IMR-90 (cell line): ENCODE measurements around the gene TRIO. TPM values are rescaled to one million over a fixed set of nuclear protein-coding genes. Genes with fewer than 3 reads are reported as not detected.

Experiments
- ATAC-seq: fragments of 200-7000 bp; cut with Tn5 transposase; 2 replicates; pipeline ENCODE4 v1.9.1; 2020; ENCODE audit warnings: low read depth, mild to moderate bottlenecking, moderate library complexity
- BruUV-seq: library from RNA; stranded (reverse); fragments of 400-500 nt; replicated peaks from 2 replicates; lab custom pipeline; 2021; lab: Mats Ljungman, UMichigan
- CTCF ChIA-PET: fragments of 300-600 bp; formaldehyde crosslinking; extraction: SDS; loops from one replicate; lab custom pipeline; 2021; ENCODE audit warnings: antibody characterized with exemption; lab: Yijun Ruan, JAX
- POLR2A ChIA-PET: fragments of 300-600 bp; sonication (Branson Sonifier 250); formaldehyde crosslinking; loops from one replicate; lab custom pipeline; 2022; ENCODE audit warnings: antibody characterized with exemption; ENCODE audit not compliant: unreplicated experiment; lab: Charles Lee
- DNase-seq: peaks from one replicate; pipeline ENCODE4 v3.0.0; 2013
- H2AFZ ChIP-seq: replicated peaks from 2 replicates; pipeline ENCODE3; 2013; ENCODE audit warnings: low read length, mild to moderate bottlenecking; ENCODE audit not compliant: poor library complexity
- H2AK5ac ChIP-seq: 2 replicates; pipeline ENCODE4 v1.6.1; 2013; ENCODE audit warnings: low read depth, low read length, inconsistent platforms
- H2AK9ac ChIP-seq: replicated peaks from 2 replicates; pipeline ENCODE3; 2013; ENCODE audit warnings: mild to moderate bottlenecking, low read depth, low read length, moderate library complexity; ENCODE audit not compliant: poor library complexity
- H2BK120ac ChIP-seq: 2 replicates; pipeline ENCODE4 v1.6.1; 2013; ENCODE audit warnings: low read depth, low read length, inconsistent platforms
- H2BK15ac ChIP-seq: 3 replicates; pipeline ENCODE4 v1.6.1; 2013; ENCODE audit warnings: low read depth, low read length, inconsistent platforms
- H2BK20ac ChIP-seq: 2 replicates; pipeline ENCODE4 v1.6.1; 2013; ENCODE audit warnings: low read depth, mild to moderate bottlenecking, inconsistent platforms, low read length, moderate library complexity
- H2BK5ac ChIP-seq: 2 replicates; pipeline ENCODE4 v1.6.1; 2013; ENCODE audit warnings: mild to moderate bottlenecking, low read depth, low read length, inconsistent platforms; ENCODE audit not compliant: poor library complexity, severe bottlenecking
- H3K14ac ChIP-seq: replicated peaks from 2 replicates; pipeline ENCODE4 v1.6.1; 2013; ENCODE audit warnings: low read depth, low read length, inconsistent platforms
- H3K18ac ChIP-seq: 2 replicates; pipeline ENCODE4 v1.6.1; 2013; ENCODE audit warnings: low read depth, low read length, control low read depth
- H3K23ac ChIP-seq: 2 replicates; pipeline ENCODE4 v1.6.1; 2013; ENCODE audit warnings: low read depth, low read length, inconsistent platforms
- H3K27ac ChIP-seq: 2 replicates; pipeline ENCODE4 v1.5.1; 2013; ENCODE audit warnings: mild to moderate bottlenecking, control low read depth, low read length; ENCODE audit not compliant: insufficient read depth
- H3K27me3 ChIP-seq: 2 replicates; pipeline ENCODE4 v1.6.1; 2013; ENCODE audit warnings: low read length; ENCODE audit not compliant: control insufficient read depth, insufficient read depth
- H3K36me3 ChIP-seq: 2 replicates; pipeline ENCODE4 v1.6.1; 2013; ENCODE audit warnings: low read length, mixed read lengths; ENCODE audit not compliant: control insufficient read depth, insufficient read depth
- H3K4ac ChIP-seq: 2 replicates; pipeline ENCODE4 v1.6.1; 2013; ENCODE audit warnings: low read depth, low read length, inconsistent platforms
- H3K4me1 ChIP-seq: 2 replicates; pipeline ENCODE4 v1.6.1; 2013; ENCODE audit warnings: low read length, mixed read lengths; ENCODE audit not compliant: control insufficient read depth, insufficient read depth
- H3K4me2 ChIP-seq: 2 replicates; pipeline ENCODE4 v1.6.1; 2013; ENCODE audit warnings: low read depth, mild to moderate bottlenecking, control low read depth, low read length, moderate library complexity
- H3K4me3 ChIP-seq: 2 replicates; pipeline ENCODE4 v1.5.1; 2013; ENCODE audit warnings: low read depth, mild to moderate bottlenecking, control low read depth, low read length, moderate library complexity; ENCODE audit not compliant: insufficient read depth
- H3K56ac ChIP-seq: 2 replicates; pipeline ENCODE4 v1.6.1; 2013; ENCODE audit warnings: low read length, inconsistent platforms; ENCODE audit not compliant: insufficient read depth; ENCODE audit errors: extremely low read depth
- H3K79me1 ChIP-seq, 2 experiments: 2 replicates each; pipeline ENCODE4 v1.6.1; 2013; ENCODE audit warnings: low read length in 2 of 2, inconsistent platforms in 1 of 2, low read depth in 1 of 2
- H3K9ac ChIP-seq: 2 replicates; pipeline ENCODE4 v1.6.1; 2013; ENCODE audit warnings: low read depth, low read length, control low read depth
- H3K9me1 ChIP-seq: 2 replicates; pipeline ENCODE4 v1.6.1; 2013; ENCODE audit warnings: low read length, inconsistent platforms; ENCODE audit not compliant: insufficient read depth
- H3K9me3 ChIP-seq: 2 replicates; pipeline ENCODE4 v1.6.1; 2013; ENCODE audit warnings: low read length; ENCODE audit not compliant: control insufficient read depth, insufficient read depth
- H4K20me1 ChIP-seq: 2 replicates; pipeline ENCODE4 v1.6.1; 2013; ENCODE audit warnings: low read length, inconsistent platforms; ENCODE audit not compliant: insufficient read depth
- H4K5ac ChIP-seq: 2 replicates; pipeline ENCODE4 v1.6.1; 2013; ENCODE audit warnings: mild to moderate bottlenecking, low read depth, low read length, control low read depth
- H4K8ac ChIP-seq, 2 experiments: 2 replicates each; pipeline ENCODE4 v1.6.1; 2013; ENCODE audit warnings: low read depth in 2 of 2, low read length in 2 of 2, control low read depth in 1 of 2, inconsistent platforms in 1 of 2
- H4K91ac ChIP-seq: 2 replicates; pipeline ENCODE4 v1.6.1; 2013; ENCODE audit warnings: low read depth, low read length, inconsistent platforms; ENCODE audit not compliant: insufficient read depth
- MAFK ChIP-seq: IDR thresholded peaks from 2 replicates; pipeline ENCODE4 v1.6.1; 2012; ENCODE audit warnings: low read depth, low read length, improper control_type of control experiment
- NFE2L2 ChIP-seq: fragments of 150-350 bp; IDR thresholded peaks from 2 replicates; pipeline ENCODE4 v1.6.1; 2016; ENCODE audit warnings: low read depth, mild to moderate bottlenecking, low read length
- RFX5 ChIP-seq: IDR thresholded peaks from 2 replicates; pipeline ENCODE4 v1.8.0; 2012; ENCODE audit warnings: low read depth, mild to moderate bottlenecking, low read length, moderate library complexity
- WGBS, 2 experiments: methylation state at CpG; one replicate each; pipeline versions ENCODE4 v1.1.5 to v1.1.7; 2013; ENCODE audit warnings: missing lambda C conversion rate in 2 of 2; ENCODE audit not compliant: insufficient read length in 1 of 2; ENCODE audit errors: extremely low coverage in 2 of 2; 5-methylcytosine and 5-hydroxymethylcytosine counted together
- dilution Hi-C: fragments of 300-500 bp; cut with HindIII; formaldehyde crosslinking; loops from one replicate; pipeline ENCODE4 v1.14.3; 2018; ENCODE audit warnings: low sequenced_read_pairs; ENCODE audit not compliant: unreplicated experiment
- in situ Hi-C: fragments of 300-500 bp; cut with MboI; formaldehyde crosslinking; loops from 3 replicates; pipeline ENCODE4 v1.14.3; 2019; ENCODE audit warnings: low sequenced_read_pairs, inconsistent platforms, mixed read lengths
- intact Hi-C: fragments of 100-400 bp; cut with micrococcal nuclease; formaldehyde crosslinking; loops from 2 replicates; pipeline ENCODE4 v1.10.0; 2022
- polyA plus RNA-seq, 3 experiments: library from polyadenylated mRNA; depleted of rRNA; stranded (reverse); fragments of >200 nt; gene quantifications; 2 replicates each; pipeline ENCODE4 v1.2.3, GENCODE V29; 2012; ENCODE audit warnings: low replicate concordance in 1 of 3
- total RNA-seq: library from RNA; depleted of rRNA; stranded (reverse); fragments of >200 nt; gene quantifications from 2 replicates; pipeline ENCODE4 v1.2.3, GENCODE V29; 2012

Gene TRIO
- total and polyA plus RNA-seq, 2 of the 4 experiments (the other 2 are of a cell fraction), result 206 to 522 TPM

- Histone ChIP-seq H3K4me2 (peak overlapping the region; percentile 64), H3K27ac (peak overlapping the region; percentile 67; the same call in 1 of the 2 replicates), H3K9ac (peak overlapping the region; percentile 59; the same call in 1 of the 2 replicates)
Observed at GRCh38 chr5:14239404-14239803, 96.3 kb downstream of the TRIO start.

More at GRCh38 chr5:14239404-14239803, 96.3 kb downstream of the TRIO start:
- Histone ChIP-seq H3K9me1 (peaks cover 34% of the 10 kb centered on the region), H3K23ac (peak overlapping the region; percentile 82), H3K79me1 (peaks cover 3 to 28% of the 10 kb centered on the region in 2 experiments; a peak in 3 of 4 replicates), H3K4me3 (no peak overlapping the region), H4K20me1 (peaks cover 96% of the 10 kb centered on the region), H3K56ac (peak overlapping the region; percentile 43; the same call in 1 of the 2 replicates), H3K4ac (peak overlapping the region; percentile 56), H3K36me3 (peaks cover 13% of the 10 kb centered on the region), H2AK9ac (no peak overlapping the region), H2BK5ac (peak overlapping the region; percentile 82), H3K27me3 (no peaks in the 10 kb centered on the region), H2AK5ac (peak overlapping the region; percentile 54), H3K14ac (peak overlapping the region; percentile 56), H3K4me1 (peaks cover 33% of the 10 kb centered on the region), H2BK120ac (peak overlapping the region; percentile 33; the same call in 1 of the 2 replicates), H2BK20ac (peak overlapping the region; percentile 40; the same call in 1 of the 2 replicates), H3K18ac (peak overlapping the region; percentile 33; the same call in 1 of the 2 replicates), H4K8ac (peak overlapping the region; percentile 22 to 49; a peak in 2 of 4 replicates), H2BK15ac (peak overlapping the region; percentile 39; the same call in 1 of the 3 replicates), H4K5ac (no peak overlapping the region; the same call in 1 of the 2 replicates), H2AFZ (no peak overlapping the region), H4K91ac (peak overlapping the region; percentile 62; the same call in 1 of the 2 replicates), H3K9me3 (no peaks in the 10 kb centered on the region)
- no peak for TF ChIP-seq RFX5
- TF ChIP-seq MAFK, result peak; percentile 30
- TF ChIP-seq NFE2L2, result no peak
- in situ Hi-C loops (no loop called here), dilution Hi-C loops (no loop called here), intact Hi-C loops (no loop called here)
- BruUV-seq, result no TSS peak
- 100% methylated on average over 1 of the region's 8 CpGs; no CpG with 5 or more reads in 1 of the 2 experiments for WGBS, 2 experiments
- ATAC-seq (no peak), DNase-seq (no peak)
- ChIA-PET CTCF (no interaction called here), POLR2A (interaction anchor here (0.6 kb wide), 1 partner anchor 81 kb away, joined by 3 read pairs; no protein-coding TSS in a partner anchor)
